ENCODE measurements around the gene LGI4.

GRCh38 chr19:35156673-35157014, 21.8 kb upstream of the LGI4 start:
- no peak for TF ChIP-seq YY1 (IDR thresholded peaks at IDR 0.05)
- no peak for TF ChIP-seq TAF1 (conservative IDR thresholded peaks at IDR 0.05)
- no peak for TF ChIP-seq RXRA (IDR thresholded peaks at IDR 0.05)
